PC-9 (cell line): ENCODE data around the gene MDN1. TPM values are rescaled to one million over a fixed set of nuclear protein-coding genes. Genes with fewer than 3 reads are reported as not detected.

Experiments used
- BruUV-seq: library from RNA; stranded (reverse); fragments of 400-500 nt; replicated peaks from 2 replicates; lab custom pipeline; 2021; lab: Mats Ljungman, UMichigan
- CTCF ChIA-PET: fragments of 300-600 bp; sonication (Branson Sonifier 250); formaldehyde crosslinking; loops from one replicate; lab custom pipeline; 2022; ENCODE audit warnings: antibody characterized with exemption; lab: Charles Lee
- POLR2A ChIA-PET: fragments of 300-600 bp; sonication (Branson Sonifier 250); formaldehyde crosslinking; loops from one replicate; lab custom pipeline; 2022; ENCODE audit warnings: antibody characterized with exemption; ENCODE audit not compliant: unreplicated experiment; lab: Charles Lee
- DNase-seq, 2 experiments: peaks; one replicate each; pipeline versions ENCODE4 v3.0.0 to v3.0.0-alpha.2; 2015 to 2022; ENCODE audit warnings: mixed read lengths in 1 of 2
- H2AFZ ChIP-seq: fragments of 200-600 bp; sonication (generic); 2 replicates; pipeline ENCODE4 v1.8.1; 2017; ENCODE audit warnings: antibody characterized with exemption
- H3F3A ChIP-seq: fragments of 200-600 bp; sonication (generic); 2 replicates; pipeline ENCODE4 v1.8.1; 2017; ENCODE audit warnings: antibody characterized with exemption, mild to moderate bottlenecking, low read depth; ENCODE audit not compliant: insufficient read depth
- H3K27ac ChIP-seq: fragments of 200-600 bp; sonication (generic); 2 replicates; pipeline ENCODE4 v1.6.1; 2016; ENCODE audit warnings: mixed run types
- H3K27me3 ChIP-seq: fragments of 200-600 bp; sonication (generic); 2 replicates; pipeline ENCODE4 v1.6.1; 2016; ENCODE audit warnings: low read depth, mixed run types; ENCODE audit not compliant: insufficient read depth
- H3K36me3 ChIP-seq: fragments of 200-600 bp; sonication (generic); 2 replicates; pipeline ENCODE4 v1.6.1; 2016; ENCODE audit warnings: low read depth, mixed run types
- H3K4me1 ChIP-seq: fragments of 200-600 bp; sonication (generic); replicated peaks from 2 replicates; pipeline ENCODE4 v1.6.1; 2016; ENCODE audit warnings: mixed run types; ENCODE audit not compliant: insufficient read depth
- H3K4me2 ChIP-seq: fragments of 200-600 bp; sonication (generic); 2 replicates; pipeline ENCODE4 v1.6.1; 2017; ENCODE audit warnings: mixed run types
- H3K4me3 ChIP-seq: fragments of 200-600 bp; sonication (generic); 2 replicates; pipeline ENCODE4 v1.6.1; 2016; ENCODE audit warnings: mixed run types
- H3K79me2 ChIP-seq: fragments of 200-600 bp; sonication (generic); 2 replicates; pipeline ENCODE4 v1.6.1; 2017; ENCODE audit warnings: low read depth, mixed run types
- H3K9me2 ChIP-seq: fragments of 200-600 bp; sonication (generic); 2 replicates; pipeline ENCODE4 v1.8.1; 2017; ENCODE audit warnings: mild to moderate bottlenecking; ENCODE audit not compliant: insufficient read depth
- H3K9me3 ChIP-seq: fragments of 200-600 bp; sonication (generic); 2 replicates; pipeline ENCODE4 v1.8.1; 2016; ENCODE audit warnings: low read depth; ENCODE audit not compliant: insufficient read depth
- H4K20me1 ChIP-seq: fragments of 200-600 bp; sonication (generic); 2 replicates; pipeline ENCODE4 v1.8.1; 2017; ENCODE audit not compliant: insufficient read depth
- EZH2 ChIP-seq: fragments of 200-600 bp; sonication (generic); IDR thresholded peaks from 2 replicates; pipeline ENCODE4 v1.8.0; 2017; ENCODE audit warnings: antibody characterized with exemption, low read depth
- intact Hi-C: fragments of 100-400 bp; cut with micrococcal nuclease; formaldehyde crosslinking; loops from one replicate; pipeline ENCODE4 v1.10.0; 2022; ENCODE audit not compliant: unreplicated experiment
- total RNA-seq: library from RNA; stranded (reverse); gene quantifications from 2 replicates; pipeline ENCODE4 v1.2.3, GENCODE V29; 2021
- TF ChIP-seq, protein P1 (sequence below): fragments of 200-600 bp; sonication (generic); conservative IDR thresholded peaks from 2 replicates; pipeline ENCODE4 v1.6.1; 2017; ENCODE audit warnings: mixed run types, antibody characterized with exemption, mild to moderate bottlenecking, moderate library complexity

MDN1 gene
- total RNA-seq, 1 experiment from 2014 or later, result 38.6 TPM

DNA sequence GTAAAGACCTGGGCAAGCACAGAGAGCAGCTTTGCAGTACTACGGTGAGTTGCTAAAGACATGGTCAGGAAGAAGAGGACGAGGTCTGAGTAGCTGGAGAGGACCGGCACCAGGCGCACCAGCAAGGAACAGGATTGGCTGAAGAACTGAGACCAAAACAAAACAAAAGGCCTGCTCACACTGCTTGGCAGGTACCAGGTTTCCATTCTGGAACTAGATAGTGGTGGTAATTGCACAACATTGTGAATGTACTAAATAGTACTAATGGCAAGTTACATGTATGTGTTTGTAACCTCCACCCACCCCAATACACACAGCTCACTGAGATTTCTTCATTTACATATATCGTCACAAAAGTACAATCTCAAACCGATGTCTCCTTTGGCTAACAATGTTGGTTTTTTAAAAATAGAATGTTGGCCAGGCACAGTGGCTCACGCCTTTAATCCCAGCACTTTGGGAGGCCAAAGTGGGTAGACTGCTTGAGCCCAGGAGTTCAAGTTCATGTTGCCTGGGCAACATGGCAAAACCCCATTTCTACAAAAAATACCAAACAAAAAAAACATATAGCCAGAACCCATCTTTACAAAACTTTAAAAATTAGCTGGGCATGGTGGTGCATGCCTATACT lies 148.5 kb downstream of the MDN1 start:
- H3K27ac ChIP-seq, result no peak overlapping the region
- intact Hi-C loops, result no loop called here
- H3K4me1 ChIP-seq, result no peaks in the 10 kb centered on the region
- no peaks in the 10 kb centered on the region for H3F3A ChIP-seq
- POLR2A ChIA-PET, result no interaction called here
- CTCF ChIA-PET, result no interaction called here
- no peaks in the 10 kb centered on the region for H3K9me2 ChIP-seq
- TF ChIP-seq, protein P1, sequence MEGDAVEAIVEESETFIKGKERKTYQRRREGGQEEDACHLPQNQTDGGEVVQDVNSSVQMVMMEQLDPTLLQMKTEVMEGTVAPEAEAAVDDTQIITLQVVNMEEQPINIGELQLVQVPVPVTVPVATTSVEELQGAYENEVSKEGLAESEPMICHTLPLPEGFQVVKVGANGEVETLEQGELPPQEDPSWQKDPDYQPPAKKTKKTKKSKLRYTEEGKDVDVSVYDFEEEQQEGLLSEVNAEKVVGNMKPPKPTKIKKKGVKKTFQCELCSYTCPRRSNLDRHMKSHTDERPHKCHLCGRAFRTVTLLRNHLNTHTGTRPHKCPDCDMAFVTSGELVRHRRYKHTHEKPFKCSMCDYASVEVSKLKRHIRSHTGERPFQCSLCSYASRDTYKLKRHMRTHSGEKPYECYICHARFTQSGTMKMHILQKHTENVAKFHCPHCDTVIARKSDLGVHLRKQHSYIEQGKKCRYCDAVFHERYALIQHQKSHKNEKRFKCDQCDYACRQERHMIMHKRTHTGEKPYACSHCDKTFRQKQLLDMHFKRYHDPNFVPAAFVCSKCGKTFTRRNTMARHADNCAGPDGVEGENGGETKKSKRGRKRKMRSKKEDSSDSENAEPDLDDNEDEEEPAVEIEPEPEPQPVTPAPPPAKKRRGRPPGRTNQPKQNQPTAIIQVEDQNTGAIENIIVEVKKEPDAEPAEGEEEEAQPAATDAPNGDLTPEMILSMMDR, result no peak
- TF ChIP-seq EZH2, result no peak
- H3K9me3 ChIP-seq, result no peaks in the 10 kb centered on the region
- no peaks in the 10 kb centered on the region for H4K20me1 ChIP-seq
- DNase-seq, result no peak
- no peak overlapping the region for H2AFZ ChIP-seq
- H3K27me3 ChIP-seq, result no peaks in the 10 kb centered on the region
- H3K36me3 ChIP-seq, result no peaks in the 10 kb centered on the region
- no TSS peak for BruUV-seq
- H3K4me3 ChIP-seq, result no peak overlapping the region
- H3K4me2 ChIP-seq, result no peak overlapping the region
- H3K79me2 ChIP-seq, result no peaks in the 10 kb centered on the region

DNA sequence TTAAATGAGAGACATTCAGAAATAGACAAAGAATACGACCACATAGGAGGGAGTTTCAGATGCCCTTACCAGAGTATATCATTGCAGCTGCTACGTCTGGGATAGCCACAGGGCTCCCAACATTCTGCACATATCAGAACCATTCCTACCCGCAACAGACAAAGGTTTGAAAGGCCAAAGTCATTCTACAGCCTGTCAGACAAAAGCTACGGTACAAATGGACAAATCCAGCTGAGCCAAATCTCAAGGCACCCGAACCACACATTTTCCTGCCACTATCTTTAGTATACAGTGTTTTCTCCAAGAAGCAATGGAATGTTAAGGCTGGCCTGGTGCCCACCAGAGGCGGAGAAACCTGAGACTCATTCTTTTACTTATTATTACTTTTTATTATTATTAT lies 150.6 kb downstream of the MDN1 start:
- intact Hi-C loops, result no loop called here
- no peaks in the 10 kb centered on the region for H3K9me2 ChIP-seq
- no peaks in the 10 kb centered on the region for H4K20me1 ChIP-seq
- H3K36me3 ChIP-seq, result no peaks in the 10 kb centered on the region
- BruUV-seq, result no TSS peak
- no peaks in the 10 kb centered on the region for H3K27me3 ChIP-seq
- TF ChIP-seq, protein P1, result no peak
- TF ChIP-seq EZH2, result no peak
- CTCF ChIA-PET, result no interaction called here
- no peaks in the 10 kb centered on the region for H3F3A ChIP-seq
- H3K4me1 ChIP-seq, result no peaks in the 10 kb centered on the region
- no peaks in the 10 kb centered on the region for H3K9me3 ChIP-seq
- no peak overlapping the region for H2AFZ ChIP-seq
- no peak overlapping the region for H3K4me3 ChIP-seq
- no peaks in the 10 kb centered on the region for H3K79me2 ChIP-seq
- POLR2A ChIA-PET, result no interaction called here
- no peak overlapping the region for H3K4me2 ChIP-seq
- DNase-seq, result no peak
- H3K27ac ChIP-seq, result no peak overlapping the region

DNA sequence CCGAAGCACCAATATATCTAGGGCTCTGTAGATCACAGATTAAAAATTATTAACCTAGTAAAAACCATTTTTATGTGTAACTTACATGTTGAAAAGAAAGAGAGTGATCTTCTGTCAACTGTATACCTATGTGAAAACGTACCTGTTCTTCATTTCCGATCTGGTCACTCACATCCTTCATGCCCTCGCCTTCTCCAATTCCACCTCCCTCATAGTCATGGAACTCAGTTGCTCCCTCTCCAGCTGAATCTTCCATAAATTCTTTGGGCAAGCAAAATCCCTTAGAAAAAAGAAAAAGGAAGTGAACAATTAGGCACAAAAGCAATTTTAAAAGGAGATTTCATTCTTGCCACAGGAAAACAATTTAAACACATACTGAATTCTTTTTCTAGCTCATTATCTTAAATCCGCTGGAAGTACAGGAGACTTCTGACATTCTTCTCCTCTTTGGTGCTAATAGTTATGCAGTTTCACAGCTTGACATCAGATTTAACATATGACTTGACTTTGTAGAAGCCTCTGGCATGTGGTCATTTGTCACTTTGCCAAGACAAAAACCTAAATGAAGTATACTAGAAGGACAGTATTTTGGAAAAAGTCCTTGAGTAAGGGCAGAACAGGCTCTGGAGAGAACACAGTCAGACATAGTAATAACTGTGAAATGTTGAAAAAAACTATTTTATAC lies 151.6 kb downstream of the MDN1 start:
- Histone ChIP-seq H3K27me3 (no peaks in the 10 kb centered on the region), H3K9me3 (no peaks in the 10 kb centered on the region), H3K4me2 (no peak overlapping the region), H3K9me2 (no peaks in the 10 kb centered on the region), H3K79me2 (no peaks in the 10 kb centered on the region), H3F3A (no peaks in the 10 kb centered on the region), H4K20me1 (no peaks in the 10 kb centered on the region), H3K27ac (no peak overlapping the region), H3K4me1 (no peaks in the 10 kb centered on the region), H3K36me3 (no peaks in the 10 kb centered on the region), H3K4me3 (no peak overlapping the region), H2AFZ (no peak overlapping the region)
- intact Hi-C loops, result no loop called here
- ChIA-PET CTCF (no interaction called here), POLR2A (no interaction called here)
- BruUV-seq, result no TSS peak
- TF ChIP-seq, protein P1, result no peak
- TF ChIP-seq EZH2, result no peak
- no peak for DNase-seq
